ENCODE results near the gene SLC15A3. TPM values are rescaled to one million over a fixed set of nuclear protein-coding genes. Genes with fewer than 3 reads are reported as not detected.

Gene SLC15A3
- total RNA-seq, 4 donors from 2014 or later, result 6.3 to 16.5 (median 8.9) TPM

DNA sequence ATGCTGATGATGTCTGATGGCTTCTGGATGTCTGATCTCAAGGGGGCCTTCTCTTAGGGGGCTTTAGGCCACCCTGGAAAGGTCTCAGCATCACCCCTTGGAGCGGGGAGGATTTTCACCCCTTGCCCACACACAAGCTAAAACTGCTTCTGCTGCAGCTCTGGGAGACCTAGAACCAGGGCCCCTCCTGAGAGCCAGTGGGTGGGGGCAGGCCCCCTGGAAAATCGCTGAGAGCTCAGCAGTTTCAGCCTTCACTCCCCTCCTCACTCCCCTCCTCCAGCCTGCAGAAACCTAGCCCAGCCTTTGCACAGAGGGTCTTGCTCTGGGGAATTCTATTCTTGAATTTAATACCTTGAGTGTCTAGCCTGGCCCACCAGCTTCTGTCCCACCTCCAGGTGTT is 36.7 kb upstream of the SLC15A3 start:
- no peak for TF ChIP-seq POLR2A (IDR thresholded peaks at IDR 0.05)
- no peak overlapping the region for H3K4me3 ChIP-seq (replicated peaks in 1 of 3)
- H3K27ac ChIP-seq, result no peak overlapping the region
- 77 to 85% methylated on average over 2 of the region's 2 CpGs for WGBS, 2 donors
- H3K9me3 ChIP-seq, result no peaks in the 10 kb centered on the region
- no peaks in the 10 kb centered on the region for H3K4me1 ChIP-seq
- H3K27me3 ChIP-seq, result no peaks in the 10 kb centered on the region
- intact Hi-C loops (cut with DNase I), result no loop called here
- H3K36me3 ChIP-seq, result no peaks in the 10 kb centered on the region
- no peak for DNase-seq

DNA sequence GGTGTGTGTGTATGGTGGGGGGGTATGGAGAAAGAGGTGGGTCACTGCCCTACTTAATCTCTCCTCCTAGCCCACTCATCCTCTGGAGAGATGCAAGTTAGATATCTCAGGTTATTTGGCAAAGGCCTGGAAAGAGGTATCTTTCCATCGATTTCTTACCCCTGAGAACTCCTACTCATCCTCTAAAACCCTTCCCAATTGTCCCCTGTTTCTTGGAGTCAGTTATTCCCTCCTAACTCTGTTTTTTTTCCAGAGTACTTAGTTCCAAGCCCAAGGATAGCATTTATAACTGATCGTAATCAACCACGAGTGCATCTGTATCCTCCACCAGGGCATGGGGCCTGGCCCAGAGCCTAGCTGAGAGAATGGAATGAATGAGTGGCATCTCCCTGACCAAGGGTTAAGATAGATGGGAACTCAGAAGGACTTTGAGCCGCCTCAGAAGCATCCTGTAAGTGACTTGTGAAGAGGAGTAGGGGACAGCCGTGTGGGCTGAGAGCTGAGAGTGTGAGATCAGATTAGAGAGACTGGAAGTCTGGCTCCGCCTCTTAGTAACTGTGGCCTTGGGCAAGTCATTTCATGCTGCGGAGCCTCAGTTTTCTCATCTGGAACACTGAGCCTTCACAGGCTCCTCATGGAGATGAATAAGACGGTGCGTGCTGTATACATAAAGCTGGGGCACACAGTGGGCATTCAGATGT is 35.8 kb upstream of the SLC15A3 start:
- H3K9me3 ChIP-seq, result no peaks in the 10 kb centered on the region
- no peak for TF ChIP-seq POLR2A (IDR thresholded peaks at IDR 0.05)
- TF ChIP-seq, protein P1, sequence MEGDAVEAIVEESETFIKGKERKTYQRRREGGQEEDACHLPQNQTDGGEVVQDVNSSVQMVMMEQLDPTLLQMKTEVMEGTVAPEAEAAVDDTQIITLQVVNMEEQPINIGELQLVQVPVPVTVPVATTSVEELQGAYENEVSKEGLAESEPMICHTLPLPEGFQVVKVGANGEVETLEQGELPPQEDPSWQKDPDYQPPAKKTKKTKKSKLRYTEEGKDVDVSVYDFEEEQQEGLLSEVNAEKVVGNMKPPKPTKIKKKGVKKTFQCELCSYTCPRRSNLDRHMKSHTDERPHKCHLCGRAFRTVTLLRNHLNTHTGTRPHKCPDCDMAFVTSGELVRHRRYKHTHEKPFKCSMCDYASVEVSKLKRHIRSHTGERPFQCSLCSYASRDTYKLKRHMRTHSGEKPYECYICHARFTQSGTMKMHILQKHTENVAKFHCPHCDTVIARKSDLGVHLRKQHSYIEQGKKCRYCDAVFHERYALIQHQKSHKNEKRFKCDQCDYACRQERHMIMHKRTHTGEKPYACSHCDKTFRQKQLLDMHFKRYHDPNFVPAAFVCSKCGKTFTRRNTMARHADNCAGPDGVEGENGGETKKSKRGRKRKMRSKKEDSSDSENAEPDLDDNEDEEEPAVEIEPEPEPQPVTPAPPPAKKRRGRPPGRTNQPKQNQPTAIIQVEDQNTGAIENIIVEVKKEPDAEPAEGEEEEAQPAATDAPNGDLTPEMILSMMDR (IDR thresholded peaks at IDR 0.05), result no peak
- no peak overlapping the region for H3K27ac ChIP-seq
- H3K36me3 ChIP-seq, result no peaks in the 10 kb centered on the region
- H3K4me3 ChIP-seq (replicated peaks in 1 of 3), result no peak overlapping the region
- no peaks in the 10 kb centered on the region for H3K4me1 ChIP-seq
- intact Hi-C loops (cut with DNase I), result no loop called here
- 77 to 89% methylated on average over 9 of the region's 9 CpGs for WGBS, 2 donors
- H3K27me3 ChIP-seq, result no peaks in the 10 kb centered on the region
- no peak for DNase-seq

DNA sequence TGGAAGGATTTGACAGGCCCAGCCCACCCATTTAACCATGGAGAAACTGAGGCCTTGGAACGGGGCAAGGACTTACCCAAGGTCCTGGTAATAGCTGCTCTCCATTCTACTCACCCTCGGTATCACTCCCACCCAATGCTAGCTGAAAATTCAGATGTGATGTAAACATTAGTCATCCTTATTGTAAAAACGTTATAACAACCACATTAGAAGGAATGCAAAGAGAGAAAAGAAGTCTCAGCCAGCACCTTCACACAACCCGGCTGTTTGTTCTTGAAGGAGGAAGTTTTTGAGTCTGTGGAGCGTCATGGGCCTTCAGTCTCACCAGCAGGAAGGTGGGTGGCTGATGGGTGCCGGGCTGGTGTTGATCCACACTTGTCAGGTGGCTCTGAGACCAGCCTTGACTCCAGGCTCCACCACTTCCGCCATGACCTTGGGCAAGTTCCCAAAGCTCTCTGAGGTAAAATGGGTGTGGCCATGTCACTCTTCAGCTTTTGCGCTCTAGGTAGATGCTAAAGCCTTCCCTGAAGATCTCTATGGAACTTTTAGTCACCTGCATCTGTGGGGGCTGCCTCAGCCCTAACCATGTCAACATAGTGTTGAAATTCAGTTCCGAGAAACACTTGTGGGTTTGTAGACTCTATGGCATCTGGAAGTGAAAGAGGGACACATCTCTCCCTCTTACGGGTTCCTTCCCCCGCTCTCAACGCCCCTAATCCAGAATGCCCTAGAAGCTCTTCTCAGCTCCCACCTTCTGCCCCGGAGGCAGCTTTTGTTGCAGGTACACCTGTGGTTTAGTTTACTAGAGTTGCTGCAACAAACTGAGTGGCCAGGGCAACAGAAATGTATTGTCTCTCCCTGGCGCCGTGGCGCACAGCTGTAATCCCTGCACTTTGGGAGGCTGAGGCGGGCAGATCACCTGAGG is 34.3 kb upstream of the SLC15A3 start:
- Histone ChIP-seq H3K36me3 (no peaks in the 10 kb centered on the region), H3K4me3 (replicated peaks in 1 of 3) (no peak overlapping the region), H3K9me3 (no peaks in the 10 kb centered on the region), H3K27ac (no peak overlapping the region), H3K27me3 (no peaks in the 10 kb centered on the region), H3K4me1 (no peaks in the 10 kb centered on the region)
- TF ChIP-seq POLR2A (IDR thresholded peaks at IDR 0.05), result no peak
- TF ChIP-seq, protein P1 (IDR thresholded peaks at IDR 0.05), result no peak
- intact Hi-C loops (cut with DNase I), result no loop called here
- WGBS, 2 donors, result 77 to 87% methylated on average over 16 to 17 of the region's 17 CpGs
- peak in 1 of 2 donors; percentile 21 for DNase-seq

DNA sequence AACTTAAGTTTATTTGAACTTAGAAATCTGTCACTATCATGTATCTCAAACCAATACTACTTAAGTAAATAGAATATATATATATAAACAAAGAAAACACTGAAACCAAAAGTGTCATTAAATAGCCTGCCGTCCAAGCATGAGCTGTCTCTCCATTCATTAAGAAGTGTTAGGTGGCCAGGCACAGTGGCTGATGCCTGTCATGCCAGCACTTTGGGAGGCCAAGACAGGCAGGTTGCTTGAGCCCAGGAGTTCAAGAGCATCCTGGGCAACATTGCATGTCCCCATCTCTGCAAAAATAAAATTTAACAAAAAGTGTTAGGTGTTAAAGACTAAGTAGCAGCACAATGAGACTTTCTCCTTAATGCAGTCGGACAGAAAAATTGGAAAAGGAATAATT is 33.5 kb upstream of the SLC15A3 start:
- intact Hi-C loops (cut with DNase I), result no loop called here
- H3K36me3 ChIP-seq, result no peaks in the 10 kb centered on the region
- H3K4me3 ChIP-seq (replicated peaks in 1 of 3), result no peak overlapping the region
- no peaks in the 10 kb centered on the region for H3K9me3 ChIP-seq
- 85 to 87% methylated on average over 2 of the region's 2 CpGs for WGBS, 2 donors
- H3K27ac ChIP-seq, result no peak overlapping the region
- H3K27me3 ChIP-seq, result no peaks in the 10 kb centered on the region
- DNase-seq, result no peak
- no peaks in the 10 kb centered on the region for H3K4me1 ChIP-seq
- TF ChIP-seq, protein P1 (IDR thresholded peaks at IDR 0.05), result no peak
- TF ChIP-seq POLR2A (IDR thresholded peaks at IDR 0.05), result no peak

DNA sequence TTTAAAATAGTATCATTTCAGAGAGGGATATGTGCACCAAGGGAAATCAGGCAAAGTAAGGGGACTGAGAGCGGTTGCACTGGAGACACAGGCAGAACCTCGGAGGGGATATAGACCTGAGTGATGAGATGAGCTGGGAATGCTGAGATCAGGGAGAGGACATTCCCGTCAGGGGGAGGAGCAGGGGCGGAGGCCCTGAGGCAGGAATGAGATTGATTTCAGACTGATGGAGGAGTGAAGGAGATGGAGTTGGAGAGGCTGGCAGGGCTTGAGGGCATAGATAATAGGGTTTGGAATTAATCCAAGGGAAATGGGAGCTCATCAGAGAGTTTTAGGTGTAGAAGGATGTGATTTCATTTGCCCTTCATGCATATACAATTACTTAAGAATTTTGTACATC is 32.7 kb upstream of the SLC15A3 start:
- intact Hi-C loops (cut with DNase I), result no loop called here
- no peak for DNase-seq
- H3K36me3 ChIP-seq, result no peaks in the 10 kb centered on the region
- H3K4me1 ChIP-seq, result no peaks in the 10 kb centered on the region
- 72 to 76% methylated on average over 4 of the region's 4 CpGs for WGBS, 2 donors
- no peak overlapping the region for H3K4me3 ChIP-seq (replicated peaks in 1 of 3)
- TF ChIP-seq, protein P1 (IDR thresholded peaks at IDR 0.05), result no peak
- TF ChIP-seq POLR2A (IDR thresholded peaks at IDR 0.05), result no peak
- no peaks in the 10 kb centered on the region for H3K9me3 ChIP-seq
- no peak overlapping the region for H3K27ac ChIP-seq
- H3K27me3 ChIP-seq, result no peaks in the 10 kb centered on the region

Measured in thyroid gland (tissue), 4 donors.